GM12801 (cell line): Measurements from ENCODE around the gene SLC49A3.

ENCODE experiments used
- TF ChIP-seq, protein P1 (sequence below): IDR thresholded peaks from one replicate; pipeline ENCODE4 v1.5.1; 2011; ENCODE audit warnings: control low read depth; ENCODE audit not compliant: insufficient read length; ENCODE audit errors: extremely low read depth

The SLC49A3 gene

DNA sequence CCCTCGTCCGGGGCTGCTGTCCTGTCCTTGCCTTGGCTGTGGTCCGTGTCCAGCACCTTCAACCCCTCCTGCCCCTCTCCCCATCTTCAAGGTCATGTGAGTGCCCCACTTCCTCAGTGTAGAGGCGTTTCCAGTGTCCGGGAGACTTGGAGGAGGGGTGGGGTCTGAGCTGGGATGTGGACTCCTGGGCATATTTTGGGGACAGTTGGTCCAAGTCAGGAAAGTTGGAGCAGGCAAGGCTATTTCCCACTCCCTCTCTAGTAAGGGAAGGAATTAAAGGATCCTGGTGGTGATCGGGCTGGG lies 19.6 kb upstream of the SLC49A3 start:
- TF ChIP-seq, protein P1, sequence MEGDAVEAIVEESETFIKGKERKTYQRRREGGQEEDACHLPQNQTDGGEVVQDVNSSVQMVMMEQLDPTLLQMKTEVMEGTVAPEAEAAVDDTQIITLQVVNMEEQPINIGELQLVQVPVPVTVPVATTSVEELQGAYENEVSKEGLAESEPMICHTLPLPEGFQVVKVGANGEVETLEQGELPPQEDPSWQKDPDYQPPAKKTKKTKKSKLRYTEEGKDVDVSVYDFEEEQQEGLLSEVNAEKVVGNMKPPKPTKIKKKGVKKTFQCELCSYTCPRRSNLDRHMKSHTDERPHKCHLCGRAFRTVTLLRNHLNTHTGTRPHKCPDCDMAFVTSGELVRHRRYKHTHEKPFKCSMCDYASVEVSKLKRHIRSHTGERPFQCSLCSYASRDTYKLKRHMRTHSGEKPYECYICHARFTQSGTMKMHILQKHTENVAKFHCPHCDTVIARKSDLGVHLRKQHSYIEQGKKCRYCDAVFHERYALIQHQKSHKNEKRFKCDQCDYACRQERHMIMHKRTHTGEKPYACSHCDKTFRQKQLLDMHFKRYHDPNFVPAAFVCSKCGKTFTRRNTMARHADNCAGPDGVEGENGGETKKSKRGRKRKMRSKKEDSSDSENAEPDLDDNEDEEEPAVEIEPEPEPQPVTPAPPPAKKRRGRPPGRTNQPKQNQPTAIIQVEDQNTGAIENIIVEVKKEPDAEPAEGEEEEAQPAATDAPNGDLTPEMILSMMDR, result no peak

DNA sequence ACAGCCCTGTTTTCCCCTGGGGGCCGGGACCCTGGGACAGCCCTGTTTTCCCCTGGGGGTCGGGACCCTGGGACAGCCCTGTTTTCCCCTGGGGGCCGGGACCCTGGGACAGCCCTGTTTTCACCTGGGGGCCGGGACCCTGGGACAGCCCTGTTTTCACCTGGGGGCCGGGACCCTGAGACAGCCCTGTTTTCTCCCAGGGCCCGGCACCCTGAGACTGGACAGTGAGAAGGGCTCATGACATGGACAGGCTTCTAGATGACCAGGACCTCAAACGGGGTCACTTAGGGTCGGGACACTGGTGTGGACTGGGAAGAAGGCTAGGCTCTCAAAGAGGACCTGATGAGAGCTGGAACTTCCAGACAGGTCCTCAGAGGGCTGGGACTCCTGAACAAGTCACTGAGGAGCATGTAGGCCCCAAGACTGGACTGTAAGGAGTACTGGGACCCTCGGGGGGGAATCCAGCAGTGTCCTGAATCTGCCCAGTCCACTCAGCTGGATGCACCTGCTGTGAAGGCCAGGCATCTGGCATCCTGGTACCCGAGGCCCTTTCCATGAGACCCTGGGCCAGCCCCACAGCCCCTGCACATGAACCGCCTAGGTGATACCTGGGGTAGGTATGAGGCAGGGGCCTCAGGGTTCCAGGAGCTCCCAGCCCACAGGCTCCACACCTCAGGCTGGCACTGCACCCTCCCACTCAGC lies 19.1 kb upstream of the SLC49A3 start:
- TF ChIP-seq, protein P1, result no peak

DNA sequence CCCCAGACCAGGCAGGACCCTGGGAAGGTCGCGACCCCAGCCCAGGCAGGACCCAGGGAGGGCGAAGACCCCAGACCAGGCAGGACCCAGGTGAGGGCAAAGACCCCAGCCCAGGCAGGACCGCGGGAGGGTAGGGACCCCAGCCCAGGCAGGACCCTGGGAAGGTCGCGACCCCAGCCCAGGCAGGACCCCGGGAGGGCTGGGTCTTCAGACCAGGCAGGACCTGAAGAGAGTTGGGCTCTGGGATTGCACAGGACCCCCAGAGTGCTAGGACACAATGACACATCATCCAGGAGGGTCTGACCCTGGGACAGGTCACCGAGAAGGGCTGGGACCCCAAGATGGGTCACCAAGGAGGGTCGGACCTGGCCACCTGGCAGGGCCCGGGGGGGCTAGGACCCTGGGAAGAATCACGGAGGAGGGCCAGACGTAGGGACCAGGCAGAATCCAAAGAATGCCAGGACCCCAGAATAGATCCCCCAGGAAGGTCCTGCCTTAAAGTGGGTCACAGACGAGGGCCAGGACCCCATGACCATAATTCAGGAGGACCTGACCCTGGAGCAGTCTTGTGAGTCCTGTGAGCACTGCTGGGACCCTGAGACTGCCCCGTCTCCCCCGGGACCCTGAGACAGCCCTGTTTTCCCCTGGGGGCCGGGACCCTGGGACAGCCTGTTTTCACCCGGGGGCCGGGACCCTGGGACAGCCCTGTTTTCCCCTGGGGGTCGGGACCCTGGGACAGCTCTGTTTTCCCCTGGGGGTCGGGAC lies 18.1 kb upstream of the SLC49A3 start:
- TF ChIP-seq, protein P1, result no peak

DNA sequence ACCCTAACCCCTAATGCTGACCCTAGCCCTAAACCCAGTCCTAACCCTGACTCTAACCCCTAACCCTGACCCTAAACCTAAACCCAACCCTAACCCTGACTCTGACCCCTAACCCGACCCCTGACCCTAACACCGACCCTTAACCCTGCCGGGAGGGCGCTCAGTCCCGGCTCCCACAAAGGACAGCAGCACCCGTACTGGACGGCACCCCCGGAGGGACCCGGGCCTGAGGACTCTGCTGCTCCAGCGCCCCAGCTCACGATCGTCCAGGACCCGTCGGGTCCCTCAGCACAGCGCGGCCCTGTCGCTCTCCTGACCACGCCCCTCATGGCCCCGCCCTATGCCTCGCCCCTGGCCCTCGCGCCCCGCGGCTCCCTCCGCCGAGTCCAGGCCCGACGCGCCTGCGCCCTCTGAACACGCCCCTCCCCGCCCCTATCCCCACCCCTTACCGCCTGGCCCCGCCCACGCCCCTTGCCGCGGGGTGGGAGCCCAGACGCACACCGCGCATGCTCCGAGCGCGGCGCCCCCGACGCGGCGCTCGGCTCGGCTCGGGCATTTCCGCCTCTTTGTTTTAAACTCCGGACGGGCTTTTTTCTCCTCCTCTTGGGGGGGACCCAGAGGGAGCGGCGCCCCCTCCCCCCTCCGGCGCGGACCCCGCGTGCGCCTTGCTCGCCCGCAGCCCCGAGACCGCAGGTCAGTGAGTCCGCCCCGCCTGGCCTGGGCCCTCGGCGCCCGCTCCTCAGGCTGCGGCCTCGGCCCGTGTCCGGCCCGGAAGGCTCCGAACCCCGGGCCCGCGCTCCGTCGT lies 16.5 kb upstream of the SLC49A3 start, which contains the start of gene PCGF3:
Gene PCGF3, plus strand, starts transcription at position 555 of the 805 bp plus-strand sequence. CDS start 27,849 bp downstream, outside the sequence.
- TF ChIP-seq, protein P1, result no peak

DNA sequence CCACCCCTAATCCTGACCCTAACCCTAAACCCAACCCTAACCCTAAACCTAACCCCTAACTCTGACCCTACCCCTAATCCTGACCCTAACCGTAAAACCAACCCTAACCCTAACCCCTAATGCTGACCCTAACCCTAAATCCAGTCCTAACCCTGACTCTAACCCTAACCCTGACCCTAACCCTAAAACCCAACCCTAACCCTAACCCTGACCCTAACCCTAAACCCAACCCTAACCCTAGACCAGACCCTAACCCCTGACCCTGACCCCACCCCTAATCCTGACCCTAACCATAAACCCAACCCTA lies 16.0 kb upstream of the SLC49A3 start:
- TF ChIP-seq, protein P1, result no peak

DNA sequence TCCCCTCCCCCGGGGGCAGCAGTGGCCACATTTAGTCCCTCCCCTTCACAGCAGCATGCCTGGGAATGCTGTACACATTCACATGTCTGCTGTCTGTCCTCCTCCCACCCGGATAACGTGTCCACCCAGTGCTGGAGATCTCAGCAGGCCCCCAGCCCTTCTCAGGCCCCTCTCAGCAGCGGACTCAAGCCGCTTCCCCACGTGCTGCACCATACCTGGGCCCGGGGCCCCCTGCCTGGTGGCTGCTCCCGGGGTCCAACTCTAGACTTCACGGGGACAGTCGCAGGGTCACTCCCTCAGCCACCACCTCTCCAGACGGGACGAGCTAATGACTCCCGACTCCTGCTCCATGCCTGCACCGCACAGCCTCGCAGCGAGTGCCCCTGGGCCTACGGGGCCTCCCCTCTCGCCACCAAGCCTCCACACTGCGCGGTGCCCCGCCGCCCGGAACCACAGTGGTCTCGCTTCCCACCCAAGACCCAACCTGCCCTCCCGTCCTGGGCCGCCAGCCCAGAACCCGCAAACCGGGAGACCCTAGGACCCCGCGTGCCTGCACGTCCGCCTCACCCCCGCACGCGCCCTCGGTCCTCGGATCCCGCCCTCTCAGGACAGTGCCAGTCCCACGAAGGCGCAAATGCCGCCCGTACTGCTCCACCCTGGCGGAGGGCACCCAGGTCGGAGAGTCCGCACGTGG lies 15.4 kb upstream of the SLC49A3 start:
- TF ChIP-seq, protein P1, result no peak
